ENCODE data around the gene LAMA2. TPM values are rescaled to one million over a fixed set of nuclear protein-coding genes. Genes with fewer than 3 reads are reported as not detected.
A peak's percentile ranks its signal among the peaks of the same experiment; 100 is the strongest.

LAMA2 gene
- total RNA-seq, 1 experiment from 2014 or later, result 2.2 TPM

DNA sequence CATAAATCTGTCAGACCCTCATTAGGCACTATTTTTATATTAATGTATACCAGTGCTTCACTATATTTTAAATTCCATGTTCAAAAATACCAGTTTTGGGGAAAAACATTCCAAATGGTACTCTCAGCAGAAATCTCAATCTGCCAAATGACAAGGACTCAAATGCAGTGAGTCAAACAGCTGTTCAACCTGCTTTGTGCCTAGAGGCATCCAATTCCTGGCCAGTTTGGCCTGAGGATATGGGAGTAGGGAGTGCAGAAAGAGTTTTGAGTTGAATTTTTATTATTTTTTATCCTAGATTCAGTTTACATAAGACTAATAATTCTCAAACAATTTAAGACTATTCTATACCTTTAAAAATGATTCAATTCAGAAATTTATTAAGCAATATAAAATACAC is 216.8 kb downstream of the LAMA2 start:
- ChIA-PET POLR2A (no interaction called here), CTCF (no interaction called here)
- TF ChIP-seq, protein P1, sequence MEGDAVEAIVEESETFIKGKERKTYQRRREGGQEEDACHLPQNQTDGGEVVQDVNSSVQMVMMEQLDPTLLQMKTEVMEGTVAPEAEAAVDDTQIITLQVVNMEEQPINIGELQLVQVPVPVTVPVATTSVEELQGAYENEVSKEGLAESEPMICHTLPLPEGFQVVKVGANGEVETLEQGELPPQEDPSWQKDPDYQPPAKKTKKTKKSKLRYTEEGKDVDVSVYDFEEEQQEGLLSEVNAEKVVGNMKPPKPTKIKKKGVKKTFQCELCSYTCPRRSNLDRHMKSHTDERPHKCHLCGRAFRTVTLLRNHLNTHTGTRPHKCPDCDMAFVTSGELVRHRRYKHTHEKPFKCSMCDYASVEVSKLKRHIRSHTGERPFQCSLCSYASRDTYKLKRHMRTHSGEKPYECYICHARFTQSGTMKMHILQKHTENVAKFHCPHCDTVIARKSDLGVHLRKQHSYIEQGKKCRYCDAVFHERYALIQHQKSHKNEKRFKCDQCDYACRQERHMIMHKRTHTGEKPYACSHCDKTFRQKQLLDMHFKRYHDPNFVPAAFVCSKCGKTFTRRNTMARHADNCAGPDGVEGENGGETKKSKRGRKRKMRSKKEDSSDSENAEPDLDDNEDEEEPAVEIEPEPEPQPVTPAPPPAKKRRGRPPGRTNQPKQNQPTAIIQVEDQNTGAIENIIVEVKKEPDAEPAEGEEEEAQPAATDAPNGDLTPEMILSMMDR (IDR thresholded peaks at IDR 0.05; ENCODE audit: unreplicated experiment), result no peak
- H3K4me1 Mint-ChIP-seq (ENCODE audit: insufficient read depth, unreplicated experiment), result peaks cover 9% of the 10 kb centered on the region
- no peaks in the 10 kb centered on the region for H3K36me3 Mint-ChIP-seq (ENCODE audit: insufficient read depth, unreplicated experiment)
- no peak for DNase-seq (ENCODE audit: unreplicated experiment)
- no TSS peak for BruUV-seq (replicated peaks)
- no peak overlapping the region for H3K4me3 Mint-ChIP-seq (ENCODE audit: unreplicated experiment)
- H3K27ac Mint-ChIP-seq (ENCODE audit: low read depth, unreplicated experiment), result no peak overlapping the region
- H3K27me3 Mint-ChIP-seq (ENCODE audit: insufficient read depth, unreplicated experiment), result peaks cover 74% of the 10 kb centered on the region
- intact Hi-C loops (cut with micrococcal nuclease), result no loop called here
- H3K9me3 Mint-ChIP-seq (ENCODE audit: unreplicated experiment), result no peaks in the 10 kb centered on the region

DNA sequence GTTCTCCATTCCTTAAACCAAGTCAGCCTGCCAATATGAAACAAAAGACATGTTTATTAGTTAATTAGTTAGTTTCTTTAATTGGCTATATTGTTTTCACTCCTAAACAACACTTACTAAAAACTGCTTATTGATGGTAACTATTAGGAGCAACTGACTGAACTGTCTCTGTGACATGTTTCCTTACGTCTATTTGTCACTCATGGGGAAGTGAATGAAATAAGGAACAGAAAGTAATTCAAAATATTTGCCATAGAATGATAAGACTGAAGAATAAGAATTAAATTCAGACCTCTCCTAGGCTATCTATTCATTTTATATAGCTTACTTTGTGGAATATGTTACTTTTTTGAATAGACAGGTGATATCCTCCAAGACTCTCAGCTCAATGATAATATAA is 217.2 kb downstream of the LAMA2 start:
- BruUV-seq (replicated peaks), result no TSS peak
- TF ChIP-seq, protein P1 (IDR thresholded peaks at IDR 0.05; ENCODE audit: unreplicated experiment), result no peak
- DNase-seq (ENCODE audit: unreplicated experiment), result no peak
- H3K36me3 Mint-ChIP-seq (ENCODE audit: insufficient read depth, unreplicated experiment), result no peaks in the 10 kb centered on the region
- intact Hi-C loops (cut with micrococcal nuclease), result no loop called here
- peaks cover 12% of the 10 kb centered on the region for H3K4me1 Mint-ChIP-seq (ENCODE audit: insufficient read depth, unreplicated experiment)
- peaks cover 69% of the 10 kb centered on the region for H3K27me3 Mint-ChIP-seq (ENCODE audit: insufficient read depth, unreplicated experiment)
- ChIA-PET CTCF (no interaction called here), POLR2A (no interaction called here)
- H3K9me3 Mint-ChIP-seq (ENCODE audit: unreplicated experiment), result no peaks in the 10 kb centered on the region
- H3K27ac Mint-ChIP-seq (ENCODE audit: low read depth, unreplicated experiment), result no peak overlapping the region
- no peak overlapping the region for H3K4me3 Mint-ChIP-seq (ENCODE audit: unreplicated experiment)

DNA sequence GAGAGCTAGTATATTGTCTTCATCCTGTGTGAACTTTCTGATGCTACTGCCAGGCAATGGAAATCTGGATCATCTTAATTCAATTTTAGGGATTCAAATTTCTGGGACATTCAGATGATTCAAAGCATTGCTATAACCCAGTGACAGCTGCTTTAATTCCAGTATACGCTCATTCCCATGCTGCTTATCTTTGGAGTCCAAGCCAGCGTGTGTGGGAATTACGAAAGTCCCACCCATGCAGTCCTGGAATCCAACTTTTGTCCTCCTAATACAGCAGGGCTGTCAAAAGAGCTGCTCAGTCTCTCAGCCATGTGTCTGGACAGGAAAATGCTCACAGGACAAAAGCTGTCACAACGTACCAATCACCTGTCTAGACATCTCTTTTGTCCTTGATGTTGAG is 219.8 kb downstream of the LAMA2 start:
- no TSS peak for BruUV-seq (replicated peaks)
- H3K27ac Mint-ChIP-seq (ENCODE audit: low read depth, unreplicated experiment), result no peak overlapping the region
- POLR2A ChIA-PET, result interaction anchor here (0.7 kb wide), 1 partner anchor 355 kb away, joined by 3 read pairs; no protein-coding TSS in a partner anchor
- intact Hi-C loops (cut with micrococcal nuclease), result no loop called here
- H3K27me3 Mint-ChIP-seq (ENCODE audit: insufficient read depth, unreplicated experiment), result peaks cover 55% of the 10 kb centered on the region
- CTCF ChIA-PET, result interaction anchor here (0.7 kb wide), 2 partner anchors 88 to 1412 kb away, joined by 3 read pairs; no protein-coding TSS in a partner anchor
- H3K4me1 Mint-ChIP-seq (ENCODE audit: insufficient read depth, unreplicated experiment), result peaks cover 12% of the 10 kb centered on the region
- no peaks in the 10 kb centered on the region for H3K9me3 Mint-ChIP-seq (ENCODE audit: unreplicated experiment)
- no peaks in the 10 kb centered on the region for H3K36me3 Mint-ChIP-seq (ENCODE audit: insufficient read depth, unreplicated experiment)
- no peak for DNase-seq (ENCODE audit: unreplicated experiment)
- no peak overlapping the region for H3K4me3 Mint-ChIP-seq (ENCODE audit: unreplicated experiment)
- TF ChIP-seq, protein P1 (IDR thresholded peaks at IDR 0.05; ENCODE audit: unreplicated experiment), result no peak

DNA sequence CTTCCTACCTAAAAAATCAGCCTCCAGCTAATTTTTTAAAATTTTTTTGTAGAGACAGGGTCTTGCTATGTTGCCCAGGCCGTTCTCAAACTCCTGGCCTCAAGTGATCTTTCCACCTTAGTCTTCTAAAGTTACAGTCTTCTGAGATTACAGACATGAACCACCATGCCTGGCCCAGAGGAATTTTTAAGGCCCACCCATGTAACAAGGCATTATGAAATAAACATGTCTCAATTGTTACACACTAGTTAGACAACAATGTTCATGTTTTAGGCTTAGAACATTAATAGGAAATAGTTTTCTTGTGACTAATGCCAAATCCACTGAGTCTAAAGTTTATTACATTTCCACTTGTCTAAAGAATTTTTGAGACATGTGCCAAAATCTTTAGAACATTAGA is 221.2 kb downstream of the LAMA2 start:
- peak; percentile 59 for DNase-seq (ENCODE audit: unreplicated experiment)
- intact Hi-C loops (cut with micrococcal nuclease), result no loop called here
- Mint-ChIP-seq H3K27me3 (ENCODE audit: insufficient read depth, unreplicated experiment) (peaks cover 54% of the 10 kb centered on the region), H3K4me3 (ENCODE audit: unreplicated experiment) (no peak overlapping the region), H3K27ac (ENCODE audit: low read depth, unreplicated experiment) (no peak overlapping the region), H3K36me3 (ENCODE audit: insufficient read depth, unreplicated experiment) (no peaks in the 10 kb centered on the region), H3K9me3 (ENCODE audit: unreplicated experiment) (no peaks in the 10 kb centered on the region), H3K4me1 (ENCODE audit: insufficient read depth, unreplicated experiment) (peaks cover 12% of the 10 kb centered on the region)
- POLR2A ChIA-PET, result no interaction called here
- TF ChIP-seq, protein P1 (IDR thresholded peaks at IDR 0.05; ENCODE audit: unreplicated experiment), result no peak
- CTCF ChIA-PET, result no interaction called here
- no TSS peak for BruUV-seq (replicated peaks)
